ENCODE results near the gene MARK2.

Gene MARK2

DNA sequence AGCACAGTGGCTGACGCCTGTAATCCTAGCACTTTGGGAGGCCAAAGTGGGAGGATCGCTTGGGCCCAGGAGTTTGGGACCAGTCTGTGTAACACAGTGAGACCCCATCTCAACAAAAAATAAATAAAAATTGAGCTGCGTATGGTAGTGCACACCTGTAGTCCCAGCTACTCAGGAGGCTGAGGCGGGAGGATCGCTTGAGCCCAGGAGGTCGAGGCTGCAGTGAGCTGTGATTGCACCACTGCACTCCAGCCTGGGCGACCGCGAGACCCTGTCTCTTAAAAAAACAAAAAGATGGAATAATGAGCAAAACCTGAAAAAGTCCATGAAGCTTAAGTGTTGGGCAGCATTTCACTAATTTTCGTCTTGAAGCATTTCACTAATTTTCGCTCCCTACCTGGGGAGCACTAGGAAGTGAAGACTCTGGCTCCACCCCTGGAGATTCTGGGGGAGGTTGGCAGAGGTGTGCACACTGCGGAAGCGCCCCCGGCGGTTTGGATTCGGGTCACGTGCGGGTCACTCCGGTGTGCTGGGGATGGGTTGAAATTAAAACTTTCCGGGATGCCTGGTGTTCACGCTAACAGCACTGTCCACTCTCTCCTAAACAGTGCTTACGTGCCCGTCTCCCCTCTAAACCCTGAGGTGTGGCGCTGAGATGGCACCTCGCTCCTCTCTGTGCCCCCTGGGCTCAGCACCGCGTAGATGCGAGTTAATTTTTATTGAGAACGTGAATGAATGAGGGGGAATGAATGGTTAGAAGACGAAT lies 99.0 kb downstream of the MARK2 start:
- Histone ChIP-seq H3K36me3 (ENCODE audit: insufficient read depth, low read length) (peaks cover 6% of the 10 kb centered on the region; the same call in 1 of the 2 replicates), H3K27ac (ENCODE audit: low read depth, low read length) (peak overlapping the region; percentile 72; the same call in 1 of the 2 replicates), H3K9ac (ENCODE audit: low read depth, low read length) (peak overlapping the region; percentile 31; the same call in 1 of the 2 replicates), H3K27me3 (ENCODE audit: insufficient read depth, low read length) (no peaks in the 10 kb centered on the region), H3K4me1 (ENCODE audit: insufficient read depth, low read length) (no peaks in the 10 kb centered on the region; the same call in 1 of the 2 replicates), H3K9me3 (ENCODE audit: insufficient read depth, low read depth, low read length) (no peaks in the 10 kb centered on the region), H3K4me3 (ENCODE audit: low read length) (peak overlapping the region; percentile 96)
- WGBS: 26% methylated on average over 30 of the region's 30 CpGs

DNA sequence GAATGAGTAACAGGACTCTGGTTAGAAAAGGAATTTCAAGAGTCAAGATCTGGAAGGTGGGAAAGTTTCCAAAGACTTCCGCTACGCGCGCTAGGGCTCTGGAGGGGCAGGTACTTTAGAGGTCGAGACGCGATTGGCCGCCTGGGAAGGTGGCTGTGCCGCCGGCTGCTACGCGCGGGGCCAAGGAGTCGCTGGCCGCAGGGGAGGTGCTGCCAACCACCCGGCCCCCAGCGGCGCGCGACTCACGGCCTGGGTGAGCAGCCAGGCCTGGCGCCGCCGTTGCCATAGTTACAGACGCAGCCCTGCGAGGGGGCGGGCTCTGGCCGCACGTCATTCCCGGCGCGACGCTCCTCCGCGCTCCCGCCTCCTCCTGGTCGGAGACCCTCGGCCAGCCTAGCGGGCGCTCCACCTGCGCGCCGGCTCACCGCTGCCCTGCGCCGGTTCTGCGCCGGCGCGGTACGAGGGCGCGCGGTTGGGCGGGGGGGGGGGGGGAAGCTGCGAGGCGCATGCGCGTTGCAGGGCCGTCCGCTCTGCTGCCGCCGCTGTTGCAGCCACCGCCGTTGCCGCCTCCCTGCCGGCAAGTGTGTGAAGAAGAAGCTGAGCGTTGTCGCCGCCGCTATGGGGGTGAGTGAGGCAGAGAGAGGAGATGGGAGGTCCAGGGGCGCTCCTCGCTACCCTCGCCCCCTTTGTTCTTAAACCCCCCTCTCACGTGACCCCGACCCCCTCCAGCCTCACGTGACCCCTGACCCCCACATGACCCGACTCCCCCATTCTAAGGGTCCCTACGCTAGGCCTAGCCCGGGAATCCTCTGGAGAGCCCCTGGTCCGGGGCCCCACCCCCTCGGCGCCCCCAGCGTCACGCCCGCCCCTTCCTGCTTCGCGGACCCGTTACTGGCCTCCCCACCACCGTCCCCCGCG lies 99.8 kb downstream of the MARK2 start, which contains the start of gene NAA40:
NAA40 (plus strand) TSS at position 524 of the 918 bp plus-strand sequence; CDS start at position 619, 95 bp downstream.
- Histone ChIP-seq H3K27ac (ENCODE audit: low read depth, low read length) (peak within 1 kb of the TSS; percentile 94), H3K9me3 (ENCODE audit: insufficient read depth, low read depth, low read length) (no peaks in the 10 kb centered on the region), H3K9ac (ENCODE audit: low read depth, low read length) (peak within 1 kb of the TSS; percentile 97), H3K27me3 (ENCODE audit: insufficient read depth, low read length) (no peaks in the 10 kb centered on the region), H3K4me3 (ENCODE audit: low read length) (peak within 1 kb of the TSS; percentile 96), H3K36me3 (ENCODE audit: insufficient read depth, low read length) (peaks cover 6% of the 10 kb centered on the region; the same call in 1 of the 2 replicates), H3K4me1 (ENCODE audit: insufficient read depth, low read length) (no peaks in the 10 kb centered on the region; the same call in 1 of the 2 replicates)
- under 1% methylated on average over 88 of the region's 92 CpGs for WGBS

GRCh38 chr11:63939397-63939891 lies 100.5 kb downstream of the MARK2 start:
- peak overlapping the region; percentile 96 for H3K4me3 ChIP-seq (ENCODE audit: low read length)
- no peaks in the 10 kb centered on the region for H3K9me3 ChIP-seq (ENCODE audit: insufficient read depth, low read depth, low read length)
- peak overlapping the region; percentile 97 for H3K9ac ChIP-seq (ENCODE audit: low read depth, low read length)
- no peaks in the 10 kb centered on the region for H3K27me3 ChIP-seq (ENCODE audit: insufficient read depth, low read length)
- peak overlapping the region; percentile 94 for H3K27ac ChIP-seq (ENCODE audit: low read depth, low read length)
- H3K4me1 ChIP-seq (ENCODE audit: insufficient read depth, low read length): no peaks in the 10 kb centered on the region; the same call in 1 of the 2 replicates
- peaks cover 6% of the 10 kb centered on the region; the same call in 1 of the 2 replicates for H3K36me3 ChIP-seq (ENCODE audit: insufficient read depth, low read length)
- 8% methylated on average over 26 of the region's 26 CpGs for WGBS

GRCh38 chr11:63940786-63941185 lies 101.9 kb downstream of the MARK2 start:
- Histone ChIP-seq H3K9ac (ENCODE audit: low read depth, low read length) (no peak overlapping the region), H3K4me1 (ENCODE audit: insufficient read depth, low read length) (no peaks in the 10 kb centered on the region; the same call in 1 of the 2 replicates), H3K9me3 (ENCODE audit: insufficient read depth, low read depth, low read length) (no peaks in the 10 kb centered on the region), H3K27me3 (ENCODE audit: insufficient read depth, low read length) (no peaks in the 10 kb centered on the region), H3K27ac (ENCODE audit: low read depth, low read length) (no peak overlapping the region), H3K36me3 (ENCODE audit: insufficient read depth, low read length) (peaks cover 6% of the 10 kb centered on the region; the same call in 1 of the 2 replicates), H3K4me3 (ENCODE audit: low read length) (no peak overlapping the region)
- WGBS: 99% methylated on average over 6 of the region's 6 CpGs

- WGBS: 73% methylated on average over 1 of the region's 4 CpGs
- H3K27me3 ChIP-seq (ENCODE audit: insufficient read depth, low read length): no peaks in the 10 kb centered on the region
- no peak overlapping the region for H3K27ac ChIP-seq (ENCODE audit: low read depth, low read length)
- no peak overlapping the region for H3K4me3 ChIP-seq (ENCODE audit: low read length)
- H3K9ac ChIP-seq (ENCODE audit: low read depth, low read length): no peak overlapping the region
- peaks cover 16% of the 10 kb centered on the region for H3K36me3 ChIP-seq (ENCODE audit: insufficient read depth, low read length)
- H3K9me3 ChIP-seq (ENCODE audit: insufficient read depth, low read depth, low read length): no peaks in the 10 kb centered on the region
- H3K4me1 ChIP-seq (ENCODE audit: insufficient read depth, low read length): no peaks in the 10 kb centered on the region; the same call in 1 of the 2 replicates
Observed at GRCh38 chr11:63941901-63942300, 103.0 kb downstream of the MARK2 start.

- Histone ChIP-seq H3K9me3 (ENCODE audit: insufficient read depth, low read depth, low read length) (no peaks in the 10 kb centered on the region), H3K4me1 (ENCODE audit: insufficient read depth, low read length) (no peaks in the 10 kb centered on the region; the same call in 1 of the 2 replicates), H3K4me3 (ENCODE audit: low read length) (no peak overlapping the region), H3K9ac (ENCODE audit: low read depth, low read length) (no peak overlapping the region), H3K27me3 (ENCODE audit: insufficient read depth, low read length) (no peaks in the 10 kb centered on the region), H3K36me3 (ENCODE audit: insufficient read depth, low read length) (peaks cover 23% of the 10 kb centered on the region), H3K27ac (ENCODE audit: low read depth, low read length) (no peak overlapping the region)
- WGBS: 94% methylated on average over 3 of the region's 3 CpGs
Observed at GRCh38 chr11:63942803-63943202, 103.9 kb downstream of the MARK2 start.

- H3K27me3 ChIP-seq (ENCODE audit: insufficient read depth, low read length): no peaks in the 10 kb centered on the region
- no peak overlapping the region for H3K4me3 ChIP-seq (ENCODE audit: low read length)
- peaks cover 37% of the 10 kb centered on the region for H3K36me3 ChIP-seq (ENCODE audit: insufficient read depth, low read length)
- H3K4me1 ChIP-seq (ENCODE audit: insufficient read depth, low read length): no peaks in the 10 kb centered on the region
- 93% methylated on average over 8 of the region's 8 CpGs for WGBS
- H3K27ac ChIP-seq (ENCODE audit: low read depth, low read length): no peak overlapping the region
- no peaks in the 10 kb centered on the region for H3K9me3 ChIP-seq (ENCODE audit: insufficient read depth, low read depth, low read length)
- no peak overlapping the region for H3K9ac ChIP-seq (ENCODE audit: low read depth, low read length)
Observed at GRCh38 chr11:63944987-63945386, 106.1 kb downstream of the MARK2 start.

GRCh38 chr11:63945477-63946163 lies 106.7 kb downstream of the MARK2 start:
- H3K27me3 ChIP-seq (ENCODE audit: insufficient read depth, low read length): no peaks in the 10 kb centered on the region
- 74% methylated on average over 14 of the region's 14 CpGs for WGBS
- no peaks in the 10 kb centered on the region for H3K9me3 ChIP-seq (ENCODE audit: insufficient read depth, low read depth, low read length)
- H3K27ac ChIP-seq (ENCODE audit: low read depth, low read length): no peak overlapping the region
- H3K9ac ChIP-seq (ENCODE audit: low read depth, low read length): no peak overlapping the region
- peaks cover 37% of the 10 kb centered on the region for H3K36me3 ChIP-seq (ENCODE audit: insufficient read depth, low read length)
- H3K4me3 ChIP-seq (ENCODE audit: low read length): no peak overlapping the region
- no peaks in the 10 kb centered on the region for H3K4me1 ChIP-seq (ENCODE audit: insufficient read depth, low read length)

GRCh38 chr11:63951779-63952536 lies 113.0 kb downstream of the MARK2 start:
- Histone ChIP-seq H3K27ac (ENCODE audit: low read depth, low read length) (no peak overlapping the region), H3K9ac (ENCODE audit: low read depth, low read length) (no peak overlapping the region), H3K36me3 (ENCODE audit: insufficient read depth, low read length) (peaks cover 69% of the 10 kb centered on the region), H3K9me3 (ENCODE audit: insufficient read depth, low read depth, low read length) (no peaks in the 10 kb centered on the region), H3K4me1 (ENCODE audit: insufficient read depth, low read length) (no peaks in the 10 kb centered on the region), H3K27me3 (ENCODE audit: insufficient read depth, low read length) (no peaks in the 10 kb centered on the region), H3K4me3 (ENCODE audit: low read length) (no peak overlapping the region)
- WGBS: 88% methylated on average over 20 of the region's 20 CpGs

- H3K9me3 ChIP-seq (ENCODE audit: insufficient read depth, low read depth, low read length): no peaks in the 10 kb centered on the region
- no peak overlapping the region for H3K9ac ChIP-seq (ENCODE audit: low read depth, low read length)
- 98% methylated on average over 4 of the region's 4 CpGs for WGBS
- no peaks in the 10 kb centered on the region for H3K4me1 ChIP-seq (ENCODE audit: insufficient read depth, low read length)
- no peak overlapping the region for H3K4me3 ChIP-seq (ENCODE audit: low read length)
- H3K27me3 ChIP-seq (ENCODE audit: insufficient read depth, low read length): no peaks in the 10 kb centered on the region
- peaks cover 64% of the 10 kb centered on the region for H3K36me3 ChIP-seq (ENCODE audit: insufficient read depth, low read length)
- H3K27ac ChIP-seq (ENCODE audit: low read depth, low read length): no peak overlapping the region
Observed at GRCh38 chr11:63952570-63952969, 113.7 kb downstream of the MARK2 start.
